HG03280 (cell line): ENCODE measurements around the gene ZNF330.
A peak's percentile ranks its signal among the peaks of the same experiment; 100 is the strongest.

Experiments used
- ATAC-seq: cut with Tn5 transposase; IDR thresholded peaks from one replicate; pipeline ENCODE4 v1.9.1; 2021; ENCODE audit warnings: mild to moderate bottlenecking, moderate library complexity; ENCODE audit not compliant: unreplicated experiment

Gene ZNF330

GRCh38 chr4:141229408-141230101, 8.9 kb downstream of the ZNF330 start:
- peak; percentile 64 for ATAC-seq

- no peak for ATAC-seq
These were observed 13.0 kb downstream of the ZNF330 start for GRCh38 chr4:141233673-141234072.

- no peak for ATAC-seq
These were observed 17.5 kb downstream of the ZNF330 start for GRCh38 chr4:141238186-141238585.

- ATAC-seq: peak; percentile 26
These were observed 19.6 kb downstream of the ZNF330 start for GRCh38 chr4:141240259-141240658.

- ATAC-seq: peak; percentile 76
These were observed 20.0 kb downstream of the ZNF330 start for GRCh38 chr4:141240671-141241070.

GRCh38 chr4:141241986-141242385, 21.3 kb downstream of the ZNF330 start:
- ATAC-seq: no peak

GRCh38 chr4:141244419-141244818, 23.7 kb downstream of the ZNF330 start:
- ATAC-seq: no peak

- ATAC-seq: no peak
These were observed 25.5 kb downstream of the ZNF330 start for GRCh38 chr4:141246243-141246642.

- ATAC-seq: no peak
These were observed 26.2 kb downstream of the ZNF330 start for GRCh38 chr4:141246683-141247429.

GRCh38 chr4:141247430-141247780, 26.7 kb downstream of the ZNF330 start:
- ATAC-seq: no peak

- no peak for ATAC-seq
These were observed 27.3 kb downstream of the ZNF330 start for GRCh38 chr4:141248029-141248428.

- ATAC-seq: no peak
These were observed 27.8 kb downstream of the ZNF330 start for GRCh38 chr4:141248486-141248885.

GRCh38 chr4:141254326-141254725, 33.6 kb downstream of the ZNF330 start:
- no peak for ATAC-seq

GRCh38 chr4:141255016-141255415, 34.3 kb downstream of the ZNF330 start:
- ATAC-seq: no peak

- no peak for ATAC-seq
These were observed 37.9 kb downstream of the ZNF330 start for GRCh38 chr4:141258558-141258957.

- ATAC-seq: no peak
These were observed 55.1 kb downstream of the ZNF330 start for GRCh38 chr4:141275834-141276233.

- no peak for ATAC-seq
These were observed 62.5 kb downstream of the ZNF330 start for GRCh38 chr4:141283152-141283551.

GRCh38 chr4:141283563-141283962, 62.9 kb downstream of the ZNF330 start:
- no peak for ATAC-seq
